LNCAP (cell line): ENCODE results near the gene ATP6V0B.

Source experiments
- CTCF ChIP-seq: fragments of 450-650 bp; IDR thresholded peaks from 2 replicates; pipeline ENCODE4 v1.5.1; 2017; ENCODE audit warnings: mild to moderate bottlenecking

Gene ATP6V0B

GRCh38 chr1:43938383-43938782 is 36.4 kb upstream of the ATP6V0B start:
- no peak for TF ChIP-seq CTCF

GRCh38 chr1:43938892-43939587 is 35.7 kb upstream of the ATP6V0B start:
- no peak for TF ChIP-seq CTCF

- TF ChIP-seq CTCF: no peak
These were observed 32.3 kb upstream of the ATP6V0B start for GRCh38 chr1:43942411-43942810.

- no peak for TF ChIP-seq CTCF
These were observed 29.9 kb upstream of the ATP6V0B start for GRCh38 chr1:43944860-43945259.

- no peak for TF ChIP-seq CTCF
These were observed 29.0 kb upstream of the ATP6V0B start for GRCh38 chr1:43945674-43946235.

GRCh38 chr1:43946236-43947060 is 28.3 kb upstream of the ATP6V0B start, which contains the start of gene IPO13:
Gene IPO13 (plus strand): TSS chr1:43946950. CDS start chr1:43947601, 651 bp downstream.
- peak; percentile 73 for TF ChIP-seq CTCF

- TF ChIP-seq CTCF: no peak
These were observed 27.5 kb upstream of the ATP6V0B start for GRCh38 chr1:43947061-43947873.
